ENCODE data around the gene RASA2. TPM values are rescaled to one million over a fixed set of nuclear protein-coding genes. Genes with fewer than 3 reads are reported as not detected.

Gene RASA2, protein sequence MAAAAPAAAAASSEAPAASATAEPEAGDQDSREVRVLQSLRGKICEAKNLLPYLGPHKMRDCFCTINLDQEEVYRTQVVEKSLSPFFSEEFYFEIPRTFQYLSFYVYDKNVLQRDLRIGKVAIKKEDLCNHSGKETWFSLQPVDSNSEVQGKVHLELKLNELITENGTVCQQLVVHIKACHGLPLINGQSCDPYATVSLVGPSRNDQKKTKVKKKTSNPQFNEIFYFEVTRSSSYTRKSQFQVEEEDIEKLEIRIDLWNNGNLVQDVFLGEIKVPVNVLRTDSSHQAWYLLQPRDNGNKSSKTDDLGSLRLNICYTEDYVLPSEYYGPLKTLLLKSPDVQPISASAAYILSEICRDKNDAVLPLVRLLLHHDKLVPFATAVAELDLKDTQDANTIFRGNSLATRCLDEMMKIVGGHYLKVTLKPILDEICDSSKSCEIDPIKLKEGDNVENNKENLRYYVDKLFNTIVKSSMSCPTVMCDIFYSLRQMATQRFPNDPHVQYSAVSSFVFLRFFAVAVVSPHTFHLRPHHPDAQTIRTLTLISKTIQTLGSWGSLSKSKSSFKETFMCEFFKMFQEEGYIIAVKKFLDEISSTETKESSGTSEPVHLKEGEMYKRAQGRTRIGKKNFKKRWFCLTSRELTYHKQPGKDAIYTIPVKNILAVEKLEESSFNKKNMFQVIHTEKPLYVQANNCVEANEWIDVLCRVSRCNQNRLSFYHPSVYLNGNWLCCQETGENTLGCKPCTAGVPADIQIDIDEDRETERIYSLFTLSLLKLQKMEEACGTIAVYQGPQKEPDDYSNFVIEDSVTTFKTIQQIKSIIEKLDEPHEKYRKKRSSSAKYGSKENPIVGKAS
- polyA plus RNA-seq (2013, experiment 1 of 4) = 16.5 TPM
- polyA plus RNA-seq (2013, experiment 2 of 4) = 17.4 TPM
- 19.1 TPM for polyA plus RNA-seq (2013, experiment 3 of 4)
- 18.1 TPM for polyA plus RNA-seq (2013, experiment 4 of 4)

GRCh38 chr3:141486746-141487520 is at the start of gene RASA2:
TSS of gene RASA2 (plus strand) at chr3:141487027. CDS start at chr3:141487084, 57 bp downstream.
- 0% methylated on average over 96 of the region's 96 CpGs for WGBS, 2 experiments
- no peaks in the 10 kb centered on the region for H3K9me3 ChIP-seq (ENCODE audit: control insufficient read depth, low read length)
- no peaks in the 10 kb centered on the region for H3K36me3 ChIP-seq (ENCODE audit: control insufficient read depth, insufficient read depth, low read length)

GRCh38 chr3:141439589-141439988 is 47.2 kb upstream of the RASA2 start:
- H3K36me3 ChIP-seq (ENCODE audit: control insufficient read depth, insufficient read depth, low read length) = no peaks in the 10 kb centered on the region
- WGBS, 2 experiments = 82 to 88% methylated on average over 3 of the region's 3 CpGs
- no peaks in the 10 kb centered on the region for H3K27me3 ChIP-seq (ENCODE audit: control insufficient read depth, insufficient read depth, low read length, poor library complexity, severe bottlenecking)
- no peaks in the 10 kb centered on the region for H3K9me3 ChIP-seq (ENCODE audit: control insufficient read depth, low read length)
- no peak overlapping the region for H3K4me3 ChIP-seq (ENCODE audit: insufficient read depth, low read depth, low read length)
- H3K4me1 ChIP-seq (ENCODE audit: control insufficient read depth, insufficient read depth, low read length) = no peaks in the 10 kb centered on the region
- H3K27ac ChIP-seq (ENCODE audit: insufficient read depth, low read depth, low read length, poor library complexity, severe bottlenecking) = no peak overlapping the region

More at GRCh38 chr3:141486746-141487520, at the start of gene RASA2:
- H3K27ac ChIP-seq (ENCODE audit: insufficient read depth, low read depth, low read length, poor library complexity, severe bottlenecking) = peak within 1 kb of the TSS; percentile 95
- no peaks in the 10 kb centered on the region for H3K27me3 ChIP-seq (ENCODE audit: control insufficient read depth, insufficient read depth, low read length, poor library complexity, severe bottlenecking)
- H3K4me3 ChIP-seq (ENCODE audit: insufficient read depth, low read depth, low read length) = peak within 1 kb of the TSS; percentile 86
- H3K4me1 ChIP-seq (ENCODE audit: control insufficient read depth, insufficient read depth, low read length) = peaks cover 13% of the 10 kb centered on the region

- H3K4me1 ChIP-seq (ENCODE audit: control insufficient read depth, insufficient read depth, low read length) = no peaks in the 10 kb centered on the region
- no peaks in the 10 kb centered on the region for H3K9me3 ChIP-seq (ENCODE audit: control insufficient read depth, low read length)
- no peak overlapping the region for H3K27ac ChIP-seq (ENCODE audit: insufficient read depth, low read depth, low read length, poor library complexity, severe bottlenecking)
- no peaks in the 10 kb centered on the region for H3K36me3 ChIP-seq (ENCODE audit: control insufficient read depth, insufficient read depth, low read length)
- 95 to 99% methylated on average over 2 to 3 of the region's 3 CpGs for WGBS, 2 experiments
- H3K4me3 ChIP-seq (ENCODE audit: insufficient read depth, low read depth, low read length) = no peak overlapping the region
- H3K27me3 ChIP-seq (ENCODE audit: control insufficient read depth, insufficient read depth, low read length, poor library complexity, severe bottlenecking) = no peaks in the 10 kb centered on the region
These were observed 45.9 kb upstream of the RASA2 start for GRCh38 chr3:141440942-141441341.

GRCh38 chr3:141441381-141442364 is 45.2 kb upstream of the RASA2 start:
- Histone ChIP-seq H3K27ac (ENCODE audit: insufficient read depth, low read depth, low read length, poor library complexity, severe bottlenecking) (no peak overlapping the region), H3K4me1 (ENCODE audit: control insufficient read depth, insufficient read depth, low read length) (no peaks in the 10 kb centered on the region)
- WGBS, 2 experiments = 73 to 75% methylated on average over 10 of the region's 10 CpGs

DNA sequence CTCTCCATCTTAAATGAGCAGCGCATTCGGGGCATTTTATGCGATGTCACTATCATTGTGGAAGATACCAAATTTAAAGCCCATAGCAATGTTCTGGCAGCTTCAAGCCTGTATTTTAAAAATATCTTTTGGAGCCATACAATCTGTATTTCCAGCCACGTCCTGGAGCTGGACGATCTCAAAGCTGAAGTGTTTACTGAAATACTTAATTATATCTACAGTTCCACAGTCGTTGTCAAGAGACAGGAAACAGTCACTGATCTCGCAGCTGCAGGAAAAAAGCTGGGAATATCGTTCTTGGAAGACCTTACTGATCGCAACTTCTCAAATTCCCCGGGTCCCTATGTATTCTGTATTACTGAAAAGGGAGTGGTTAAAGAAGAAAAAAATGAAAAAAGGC is 44.4 kb upstream of the RASA2 start:
- H3K4me1 ChIP-seq (ENCODE audit: control insufficient read depth, insufficient read depth, low read length) = no peaks in the 10 kb centered on the region
- H3K4me3 ChIP-seq (ENCODE audit: insufficient read depth, low read depth, low read length) = no peak overlapping the region
- H3K36me3 ChIP-seq (ENCODE audit: control insufficient read depth, insufficient read depth, low read length) = no peaks in the 10 kb centered on the region
- 95 to 97% methylated on average over 10 of the region's 10 CpGs for WGBS, 2 experiments
- H3K9me3 ChIP-seq (ENCODE audit: control insufficient read depth, low read length) = no peaks in the 10 kb centered on the region
- no peak overlapping the region for H3K27ac ChIP-seq (ENCODE audit: insufficient read depth, low read depth, low read length, poor library complexity, severe bottlenecking)
- H3K27me3 ChIP-seq (ENCODE audit: control insufficient read depth, insufficient read depth, low read length, poor library complexity, severe bottlenecking) = no peaks in the 10 kb centered on the region

More at GRCh38 chr3:141441381-141442364, 45.2 kb upstream of the RASA2 start:
- H3K36me3 ChIP-seq (ENCODE audit: control insufficient read depth, insufficient read depth, low read length) = no peaks in the 10 kb centered on the region
- H3K27me3 ChIP-seq (ENCODE audit: control insufficient read depth, insufficient read depth, low read length, poor library complexity, severe bottlenecking) = no peaks in the 10 kb centered on the region
- no peaks in the 10 kb centered on the region for H3K9me3 ChIP-seq (ENCODE audit: control insufficient read depth, low read length)
- H3K4me3 ChIP-seq (ENCODE audit: insufficient read depth, low read depth, low read length) = no peak overlapping the region

DNA sequence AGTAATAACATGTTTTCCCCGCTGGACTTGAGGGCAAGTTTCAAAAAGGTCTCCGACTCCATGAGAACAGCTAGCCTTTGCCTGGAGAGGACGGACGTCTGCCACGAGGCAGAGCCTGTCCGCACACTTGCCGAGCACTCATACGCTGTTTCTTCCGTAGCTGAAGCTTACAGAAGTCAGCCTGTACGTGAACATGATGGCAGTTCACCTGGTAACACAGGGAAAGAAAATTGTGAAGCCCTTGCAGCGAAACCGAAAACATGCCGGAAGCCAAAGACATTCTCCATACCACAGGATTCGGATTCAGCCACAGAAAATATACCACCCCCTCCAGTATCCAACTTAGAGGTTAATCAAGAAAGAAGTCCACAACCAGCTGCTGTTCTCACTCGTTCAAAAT is 43.9 kb upstream of the RASA2 start:
- Histone ChIP-seq H3K36me3 (ENCODE audit: control insufficient read depth, insufficient read depth, low read length) (no peaks in the 10 kb centered on the region), H3K9me3 (ENCODE audit: control insufficient read depth, low read length) (no peaks in the 10 kb centered on the region), H3K4me3 (ENCODE audit: insufficient read depth, low read depth, low read length) (no peak overlapping the region), H3K4me1 (ENCODE audit: control insufficient read depth, insufficient read depth, low read length) (no peaks in the 10 kb centered on the region), H3K27me3 (ENCODE audit: control insufficient read depth, insufficient read depth, low read length, poor library complexity, severe bottlenecking) (no peaks in the 10 kb centered on the region), H3K27ac (ENCODE audit: insufficient read depth, low read depth, low read length, poor library complexity, severe bottlenecking) (no peak overlapping the region)
- 93 to 94% methylated on average over 15 of the region's 15 CpGs for WGBS, 2 experiments

GRCh38 chr3:141444586-141445285 is 42.1 kb upstream of the RASA2 start:
- no peaks in the 10 kb centered on the region for H3K4me1 ChIP-seq (ENCODE audit: control insufficient read depth, insufficient read depth, low read length)
- H3K36me3 ChIP-seq (ENCODE audit: control insufficient read depth, insufficient read depth, low read length) = no peaks in the 10 kb centered on the region
- 95% methylated on average over 14 of the region's 14 CpGs for WGBS, 2 experiments
- no peak overlapping the region for H3K27ac ChIP-seq (ENCODE audit: insufficient read depth, low read depth, low read length, poor library complexity, severe bottlenecking)
- no peak overlapping the region for H3K4me3 ChIP-seq (ENCODE audit: insufficient read depth, low read depth, low read length)
- no peaks in the 10 kb centered on the region for H3K9me3 ChIP-seq (ENCODE audit: control insufficient read depth, low read length)
- no peaks in the 10 kb centered on the region for H3K27me3 ChIP-seq (ENCODE audit: control insufficient read depth, insufficient read depth, low read length, poor library complexity, severe bottlenecking)

- H3K36me3 ChIP-seq (ENCODE audit: control insufficient read depth, insufficient read depth, low read length) = no peaks in the 10 kb centered on the region
- WGBS, 2 experiments = 93 to 100% methylated on average over 1 of the region's 1 CpG
- H3K4me3 ChIP-seq (ENCODE audit: insufficient read depth, low read depth, low read length) = no peak overlapping the region
- no peaks in the 10 kb centered on the region for H3K9me3 ChIP-seq (ENCODE audit: control insufficient read depth, low read length)
- no peak overlapping the region for H3K27ac ChIP-seq (ENCODE audit: insufficient read depth, low read depth, low read length, poor library complexity, severe bottlenecking)
- H3K27me3 ChIP-seq (ENCODE audit: control insufficient read depth, insufficient read depth, low read length, poor library complexity, severe bottlenecking) = no peaks in the 10 kb centered on the region
- H3K4me1 ChIP-seq (ENCODE audit: control insufficient read depth, insufficient read depth, low read length) = no peaks in the 10 kb centered on the region
These were observed 40.8 kb upstream of the RASA2 start for GRCh38 chr3:141445990-141446389.
